DMS79 treated with DMSO at 0.1 percent for 48 hours (cell line): ENCODE measurements around the gene TMA7B.

Experiments used
- DNase-seq: peaks from one replicate; lab custom pipeline; 2025; lab: John Stamatoyannopoulos, UW

TMA7B gene

GRCh38 chr22:39954584-39955055, 5.6 kb upstream of the TMA7B start:
- no peak for DNase-seq

- DNase-seq = no peak
Observed at GRCh38 chr22:39955675-39956074, 4.5 kb upstream of the TMA7B start.

- no peak for DNase-seq
Observed at GRCh38 chr22:39956932-39957664, 3.1 kb upstream of the TMA7B start.

GRCh38 chr22:39958009-39958711, 2.0 kb upstream of the TMA7B start:
- DNase-seq = no peak

GRCh38 chr22:39958949-39959639, 1.1 kb upstream of the TMA7B start:
- DNase-seq = no peak

- DNase-seq = no peak
Observed at GRCh38 chr22:39960791-39961746, 872 bp downstream of the TMA7B start.

- no peak for DNase-seq
Observed at GRCh38 chr22:39962071-39962470, 1.9 kb downstream of the TMA7B start.

GRCh38 chr22:39965748-39966147, 5.6 kb downstream of the TMA7B start:
- no peak for DNase-seq

GRCh38 chr22:39966470-39966869, 6.3 kb downstream of the TMA7B start:
- DNase-seq = no peak

GRCh38 chr22:39967103-39967829, 7.1 kb downstream of the TMA7B start:
- no peak for DNase-seq

- no peak for DNase-seq
Observed at GRCh38 chr22:39967996-39968972, 8.1 kb downstream of the TMA7B start.

GRCh38 chr22:39970742-39971141, 10.5 kb downstream of the TMA7B start:
- DNase-seq = no peak

- DNase-seq = no peak
Observed at GRCh38 chr22:39972641-39973040, 12.4 kb downstream of the TMA7B start.

- DNase-seq = peak; percentile 8
Observed at GRCh38 chr22:39973656-39974055, 13.5 kb downstream of the TMA7B start.

- DNase-seq = no peak
Observed at GRCh38 chr22:39974065-39974464, 13.9 kb downstream of the TMA7B start.

GRCh38 chr22:39979048-39979447, 18.9 kb downstream of the TMA7B start:
- DNase-seq = no peak

- no peak for DNase-seq
Observed at GRCh38 chr22:39979458-39979857, 19.3 kb downstream of the TMA7B start.

- no peak for DNase-seq
Observed at GRCh38 chr22:39980596-39980995, 20.4 kb downstream of the TMA7B start.

- no peak for DNase-seq
Observed at GRCh38 chr22:39983346-39983745, 23.1 kb downstream of the TMA7B start.

GRCh38 chr22:39984006-39984405, 23.8 kb downstream of the TMA7B start:
- DNase-seq = no peak
